HepG2 (cell line): ENCODE measurements around the gene DAB2IP. TPM values are rescaled to one million over a fixed set of nuclear protein-coding genes. Genes with fewer than 3 reads are reported as not detected.

Experiments
- ATAC-seq: fragments of 200-7000 bp; cut with Tn5 transposase; 3 replicates; pipeline ENCODE4 v1.9.1; 2020; ENCODE audit warnings: mild to moderate bottlenecking, moderate library complexity
- BruUV-seq: library from RNA; stranded (reverse); fragments of 400-500 nt; replicated peaks from 2 replicates; lab custom pipeline; 2021; lab: Mats Ljungman, UMichigan
- CTCF ChIA-PET: fragments of 300-600 bp; formaldehyde crosslinking; extraction: SDS; loops from one replicate; lab custom pipeline; 2021; ENCODE audit warnings: low total read pairs, inconsistent platforms, low intra/inter-chr PET ratio; lab: Yijun Ruan, JAX
- POLR2A ChIA-PET: fragments of 350-600 bp; sonication (Branson Sonifier 250); formaldehyde crosslinking; loops from one replicate; lab custom pipeline; 2020; ENCODE audit warnings: antibody characterized with exemption, inconsistent platforms; lab: Yijun Ruan, JAX
- DNase-seq: peaks from one replicate; pipeline ENCODE4 v3.0.0-alpha.2; 2015; ENCODE audit warnings: low spot score
- FAIRE-seq: peaks from 3 replicates; lab custom pipeline; 2011; peaks lifted over from hg19 to GRCh38; lab: Jason Lieb, UNC
- H2AFZ ChIP-seq: one replicate; pipeline ENCODE4 v1.6.1; 2011; ENCODE audit warnings: low read length, inconsistent platforms
- H3K27ac ChIP-seq: fragments of 300-600 bp; 3 replicates; pipeline ENCODE4 v1.8.0; 2011; ENCODE audit warnings: mixed run types, mild to moderate bottlenecking, mixed read lengths, low read length, inconsistent platforms; ENCODE audit not compliant: insufficient read depth; ENCODE audit errors: extremely low read length
- H3K27me3 ChIP-seq, 2 experiments: fragments of 200-600 bp in 1 of 2; 2 replicates in 1 of 2; 3 replicates in 1 of 2; pipeline versions ENCODE4 v1.6.0 to v1.8.0; 2011; ENCODE audit warnings: low read length in 2 of 2, mild to moderate bottlenecking in 2 of 2, moderate library complexity in 2 of 2, inconsistent platforms in 1 of 2; ENCODE audit not compliant: insufficient read depth in 2 of 2, control insufficient read depth in 1 of 2
- H3K36me3 ChIP-seq, 2 experiments: fragments of 200-600 bp in 1 of 2; replicated peaks in 1 of 2; 2 replicates in 1 of 2; 3 replicates in 1 of 2; pipeline versions ENCODE4 v1.5.1 to v1.8.0; 2011; ENCODE audit warnings: low read length in 2 of 2, inconsistent platforms in 1 of 2; ENCODE audit not compliant: insufficient read depth in 2 of 2, control insufficient read depth in 1 of 2
- H3K4me1 ChIP-seq: 2 replicates; pipeline ENCODE4 v1.5.1; 2012; ENCODE audit warnings: low read length, inconsistent platforms; ENCODE audit not compliant: insufficient read depth
- H3K4me2 ChIP-seq: 2 replicates; pipeline ENCODE4 v1.6.0; 2011; ENCODE audit warnings: low read depth, low read length, inconsistent platforms
- H3K4me3 ChIP-seq, 3 experiments: fragments of 200-600 bp in 1 of 3; sonication (generic), shearing (Covaris generic) in 1 of 3; replicated peaks in 1 of 3; 2 replicates each; pipeline ENCODE4 v1.5.1; 2011 to 2016; ENCODE audit warnings: low read length in 3 of 3, inconsistent platforms in 2 of 3, low read depth in 2 of 3, mild to moderate bottlenecking in 2 of 3, control low read depth in 1 of 3, mixed read lengths in 1 of 3; ENCODE audit not compliant: insufficient read depth in 1 of 3
- H3K79me2 ChIP-seq: one replicate; pipeline ENCODE4 v1.6.1; 2011; ENCODE audit warnings: low read length, inconsistent platforms; ENCODE audit not compliant: insufficient read depth
- H3K9ac ChIP-seq: 2 replicates; pipeline ENCODE4 v1.6.0; 2011; ENCODE audit warnings: mild to moderate bottlenecking, low read depth, low read length, inconsistent platforms; ENCODE audit not compliant: insufficient read depth
- H3K9me3 ChIP-seq: 2 replicates; pipeline ENCODE4 v1.5.1; 2012; ENCODE audit warnings: mild to moderate bottlenecking, low read length
- H4K20me1 ChIP-seq: 2 replicates; pipeline ENCODE4 v1.6.0; 2011; ENCODE audit warnings: inconsistent platforms, mild to moderate bottlenecking, low read length, moderate library complexity; ENCODE audit not compliant: insufficient read depth
- CHD4 ChIP-seq: fragments of 200-600 bp; sonication (generic); IDR thresholded peaks from 2 replicates; pipeline ENCODE4 v1.7.0; 2017; ENCODE audit warnings: mild to moderate bottlenecking, low read length, borderline replicate concordance
- FOSL1 ChIP-seq: sonication (generic); formaldehyde crosslinking; IDR thresholded peaks from 2 replicates; pipeline ENCODE4 v1.9.0; 2021; ENCODE audit warnings: missing genetic modification reagents, borderline replicate concordance
- HNRNPH1 ChIP-seq: fragments of 200-400 bp; formaldehyde crosslinking; optimal IDR thresholded peaks from 2 replicates; pipeline ENCODE3; 2017; ENCODE audit warnings: mild to moderate bottlenecking, low read depth, low read length
- PHF21A ChIP-seq: sonication (generic); formaldehyde crosslinking; IDR thresholded peaks from 2 replicates; pipeline ENCODE4 v1.5.0; 2020; ENCODE audit warnings: mild to moderate bottlenecking, missing genetic modification reagents
- PITX1 ChIP-seq: sonication (generic); formaldehyde crosslinking; IDR thresholded peaks from 2 replicates; pipeline ENCODE4 v1.5.1; 2020; ENCODE audit warnings: mild to moderate bottlenecking, missing genetic modification reagents
- PPARG ChIP-seq: conservative IDR thresholded peaks from 2 replicates; pipeline ENCODE4 v1.6.1; 2016; ENCODE audit warnings: missing biosample characterization, missing genetic modification reagents
- RBAK ChIP-seq: sonication (generic); formaldehyde crosslinking; IDR thresholded peaks from 2 replicates; pipeline ENCODE4 v1.5.1; 2020; ENCODE audit warnings: mild to moderate bottlenecking, missing genetic modification reagents
- SNAPC2 ChIP-seq: sonication (generic); formaldehyde crosslinking; IDR thresholded peaks from 2 replicates; pipeline ENCODE4 v1.8.1; 2022; ENCODE audit warnings: mild to moderate bottlenecking, missing genetic modification reagents
- SOX13 ChIP-seq, 3 experiments: fragments of 450-650 bp in 1 of 3; sonication (generic) in 1 of 3; formaldehyde crosslinking in 1 of 3; IDR thresholded peaks in 2 of 3; conservative IDR thresholded peaks in 1 of 3; 2 replicates each; pipeline versions ENCODE4 v1.5.0 to v1.6.1; 2016 to 2020; ENCODE audit warnings: antibody characterized with exemption in 1 of 3, mild to moderate bottlenecking in 1 of 3, missing compliant biosample characterization in 1 of 3, missing genetic modification reagents in 1 of 3, moderate library complexity in 1 of 3
- SOX6 ChIP-seq, 2 experiments: fragments of 450-650 bp in 1 of 2; sonication (generic) in 1 of 2; formaldehyde crosslinking in 1 of 2; IDR thresholded peaks; 2 replicates each; pipeline versions ENCODE4 v1.4.0 to v1.6.1; 2017 to 2020; ENCODE audit warnings: antibody characterized with exemption in 1 of 2, mild to moderate bottlenecking in 1 of 2, missing genetic modification reagents in 1 of 2
- SP4 ChIP-seq: sonication (generic); formaldehyde crosslinking; IDR thresholded peaks from 2 replicates; pipeline ENCODE4 v1.8.1; 2023; ENCODE audit warnings: mild to moderate bottlenecking, missing genetic modification reagents
- SP5 ChIP-seq: IDR thresholded peaks from 2 replicates; pipeline ENCODE4 v1.6.1; 2016; ENCODE audit warnings: low read depth, borderline replicate concordance
- ZNF235 ChIP-seq: sonication (generic); formaldehyde crosslinking; IDR thresholded peaks from 2 replicates; pipeline ENCODE4 v1.8.1; 2023; ENCODE audit warnings: mild to moderate bottlenecking, missing genetic modification reagents, borderline replicate concordance
- ZNF430 ChIP-seq: sonication (generic); formaldehyde crosslinking; IDR thresholded peaks from 2 replicates; pipeline ENCODE4 v1.9.0; 2021; ENCODE audit warnings: mild to moderate bottlenecking, missing genetic modification reagents
- ZNF484 ChIP-seq: sonication (generic); formaldehyde crosslinking; IDR thresholded peaks from 2 replicates; pipeline ENCODE4 v1.5.1; 2020; ENCODE audit warnings: mild to moderate bottlenecking, low read depth, missing genetic modification reagents, borderline replicate concordance
- WGBS: methylation state at CpG from one replicate; pipeline ENCODE4 v1.1.6; 2017; ENCODE audit warnings: low lambda C conversion rate; 5-methylcytosine and 5-hydroxymethylcytosine counted together
- in situ Hi-C: cut with HindIII; loops from 2 replicates; pipeline ENCODE4 v1.10.0; 2017; ENCODE audit warnings: low pct_unique_long_range_greater_than_20kb; ENCODE audit not compliant: extremely low pct_ligation_motif_present
- intact Hi-C: fragments of 100-400 bp; cut with micrococcal nuclease; formaldehyde crosslinking; loops from one replicate; pipeline ENCODE4 v1.10.0; 2022; ENCODE audit not compliant: unreplicated experiment
- polyA plus RNA-seq, 8 experiments: library from polyadenylated mRNA; depleted of rRNA in 3 of 8; stranded (reverse) in 7 of 8; unstranded in 1 of 8; fragments of >200 nt; fragmentation: Illumina TruSeq in 4 of 8; extraction: Trizol in 4 of 8; gene quantifications; 2 replicates each; pipeline versions ENCODE4 v1.2.1 to v1.2.3, GENCODE V29; 2011 to 2016; ENCODE audit warnings: low read depth in 4 of 8, missing spikeins in 1 of 8, mixed read lengths in 1 of 8; ENCODE audit not compliant: insufficient read depth in 1 of 8
- total RNA-seq, 5 experiments: library from RNA; depleted of rRNA; stranded (reverse); fragments of >200 nt; fragmentation: Illumina TruSeq; extraction: Trizol; gene quantifications; 2 replicates each; pipeline ENCODE4 v1.2.3, GENCODE V29; 2016; ENCODE audit warnings: low read depth in 1 of 5
- TF ChIP-seq, protein P1 (sequence below): sonication (generic); formaldehyde crosslinking; IDR thresholded peaks from 2 replicates; pipeline ENCODE4 v1.8.0; 2022; ENCODE audit warnings: missing genetic modification reagents, mild to moderate bottlenecking, moderate library complexity, borderline replicate concordance
- TF ChIP-seq, protein P2 (sequence below): sonication (generic); formaldehyde crosslinking; IDR thresholded peaks from 2 replicates; pipeline ENCODE4 v1.4.0; 2020; ENCODE audit warnings: low read depth, mild to moderate bottlenecking, missing genetic modification reagents

Gene DAB2IP
- total and polyA plus RNA-seq, 2 of the 13 experiments (the other 11 are each of a cell fraction or from before 2014, with no cell fraction given), result 25.3 to 37.9 TPM

DNA sequence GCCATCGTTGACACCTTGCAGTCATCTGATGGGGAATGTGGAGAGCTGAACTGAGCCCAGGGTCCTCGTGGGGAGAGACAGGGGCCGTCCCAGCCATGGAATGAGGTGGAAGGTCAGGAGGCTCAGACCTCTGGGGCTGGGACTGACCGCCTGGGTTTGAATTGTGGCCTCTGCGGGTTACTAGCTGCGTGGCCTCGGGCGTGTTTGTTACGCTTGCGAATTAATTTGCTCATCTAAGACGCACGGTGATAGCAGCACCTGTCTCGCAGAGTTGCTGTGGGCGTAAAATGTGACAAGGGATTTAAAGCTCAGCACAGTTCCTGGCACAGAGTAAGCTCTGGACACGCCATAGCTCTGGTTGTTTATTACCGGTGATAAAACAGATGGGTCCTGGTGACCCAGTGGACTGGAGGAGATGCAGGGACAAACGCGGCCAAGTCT lies 19.4 kb upstream of the DAB2IP start:
- Histone ChIP-seq H3K4me2 (peak overlapping the region; percentile 67), H4K20me1 (no peaks in the 10 kb centered on the region), H3K4me1 (peaks cover 42% of the 10 kb centered on the region), H3K9ac (peak overlapping the region; percentile 19; the same call in 1 of the 2 replicates), H3K9me3 (no peaks in the 10 kb centered on the region), H3K27ac (no peak overlapping the region), H3K36me3 (no peaks in the 10 kb centered on the region), H3K4me3 (peak overlapping the region in 2 of 3 experiments; percentile 6 to 50; a peak in 2 of 6 replicates), H2AFZ (no peak overlapping the region), H3K27me3 (no peaks in the 10 kb centered on the region), H3K79me2 (no peaks in the 10 kb centered on the region)
- in situ Hi-C loops (no loop called here), intact Hi-C loops (loop anchor here (5.0 kb wide), 1 partner anchor 80 kb away; no protein-coding TSS in a partner anchor)
- FAIRE-seq, result no peak
- WGBS, result 16% methylated on average over 6 of the region's 18 CpGs
- ChIA-PET CTCF (no interaction called here), POLR2A (interaction anchor here (1.0 kb wide), 1 partner anchor 22 kb away, joined by 6 read pairs; no protein-coding TSS in a partner anchor)
- DNase-seq, result no peak
- BruUV-seq, result no TSS peak
- no peak for TF ChIP-seq ZNF484 (CRISPR knock-in tag)
- TF ChIP-seq SP5 (CRISPR knock-in tag), result no peak
- no peak for TF ChIP-seq ZNF430
- TF ChIP-seq HNRNPH1, result no peak
- TF ChIP-seq SOX6 (IDR thresholded peaks at IDR 0.05), result no peak
- no peak for TF ChIP-seq SOX6 (CRISPR knock-in tag; IDR thresholded peaks at IDR 0.05)
- TF ChIP-seq SP4 (CRISPR knock-in tag), result peak; percentile 23; the same call in 1 of the 2 replicates
- TF ChIP-seq, protein P1, sequence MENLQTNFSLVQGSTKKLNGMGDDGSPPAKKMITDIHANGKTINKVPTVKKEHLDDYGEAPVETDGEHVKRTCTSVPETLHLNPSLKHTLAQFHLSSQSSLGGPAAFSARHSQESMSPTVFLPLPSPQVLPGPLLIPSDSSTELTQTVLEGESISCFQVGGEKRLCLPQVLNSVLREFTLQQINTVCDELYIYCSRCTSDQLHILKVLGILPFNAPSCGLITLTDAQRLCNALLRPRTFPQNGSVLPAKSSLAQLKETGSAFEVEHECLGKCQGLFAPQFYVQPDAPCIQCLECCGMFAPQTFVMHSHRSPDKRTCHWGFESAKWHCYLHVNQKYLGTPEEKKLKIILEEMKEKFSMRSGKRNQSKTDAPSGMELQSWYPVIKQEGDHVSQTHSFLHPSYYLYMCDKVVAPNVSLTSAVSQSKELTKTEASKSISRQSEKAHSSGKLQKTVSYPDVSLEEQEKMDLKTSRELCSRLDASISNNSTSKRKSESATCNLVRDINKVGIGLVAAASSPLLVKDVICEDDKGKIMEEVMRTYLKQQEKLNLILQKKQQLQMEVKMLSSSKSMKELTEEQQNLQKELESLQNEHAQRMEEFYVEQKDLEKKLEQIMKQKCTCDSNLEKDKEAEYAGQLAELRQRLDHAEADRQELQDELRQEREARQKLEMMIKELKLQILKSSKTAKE (CRISPR knock-in tag), result no peak
- TF ChIP-seq PHF21A, result 0 out of 2 replicates have a peak, but pooled peaks have one; percentile 14
- no peak for TF ChIP-seq SNAPC2 (CRISPR knock-in tag)
- no peak for TF ChIP-seq SOX13 (IDR thresholded peaks at IDR 0.05)
- no peak for TF ChIP-seq SOX13 (CRISPR knock-in tag; conservative IDR thresholded peaks at IDR 0.05 in 1 of 2, IDR thresholded peaks at IDR 0.05 in 1 of 2)
- TF ChIP-seq RBAK (CRISPR knock-in tag), result peak; percentile 91; the same call in 1 of the 2 replicates
- TF ChIP-seq ZNF235 (CRISPR knock-in tag), result no peak
- no peak for TF ChIP-seq CHD4
- no peak for TF ChIP-seq FOSL1
- TF ChIP-seq, protein P2, sequence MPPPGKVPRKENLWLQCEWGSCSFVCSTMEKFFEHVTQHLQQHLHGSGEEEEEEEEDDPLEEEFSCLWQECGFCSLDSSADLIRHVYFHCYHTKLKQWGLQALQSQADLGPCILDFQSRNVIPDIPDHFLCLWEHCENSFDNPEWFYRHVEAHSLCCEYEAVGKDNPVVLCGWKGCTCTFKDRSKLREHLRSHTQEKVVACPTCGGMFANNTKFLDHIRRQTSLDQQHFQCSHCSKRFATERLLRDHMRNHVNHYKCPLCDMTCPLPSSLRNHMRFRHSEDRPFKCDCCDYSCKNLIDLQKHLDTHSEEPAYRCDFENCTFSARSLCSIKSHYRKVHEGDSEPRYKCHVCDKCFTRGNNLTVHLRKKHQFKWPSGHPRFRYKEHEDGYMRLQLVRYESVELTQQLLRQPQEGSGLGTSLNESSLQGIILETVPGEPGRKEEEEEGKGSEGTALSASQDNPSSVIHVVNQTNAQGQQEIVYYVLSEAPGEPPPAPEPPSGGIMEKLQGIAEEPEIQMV (CRISPR knock-in tag), result no peak
- TF ChIP-seq PPARG (CRISPR knock-in tag), result peak; percentile 62
- peak; percentile 18; the same call in 1 of the 2 replicates for TF ChIP-seq PITX1
- TF ChIP-seq, all 625 proteins: peak for 5
- peak; percentile 18 for ATAC-seq
